ENCODE data around the gene CCDC159. TPM values are rescaled to one million over a fixed set of nuclear protein-coding genes. Genes with fewer than 3 reads are reported as not detected.

The CCDC159 gene
- total RNA-seq, 2 experiments from 2014 or later: 36.2 to 40.7 TPM

GRCh38 chr19:11363881-11364280, 17.6 kb downstream of the CCDC159 start:
- Mint-ChIP-seq H3K4me3 (no peak overlapping the region), H3K36me3 (peaks cover 1% of the 10 kb centered on the region), H3K27ac (no peak overlapping the region), H3K27me3 (peaks cover 3% of the 10 kb centered on the region), H3K9me3 (no peaks in the 10 kb centered on the region), H3K4me1 (peaks cover 1% of the 10 kb centered on the region)
- DNase-seq: no peak
- POLR2A ChIA-PET: interaction anchor here (1.2 kb wide), 1 partner anchor 17 kb away, joined by 3 read pairs; no protein-coding TSS in a partner anchor
- ATAC-seq (ENCODE audit: low read depth): no peak

GRCh38 chr19:11364296-11364904, 18.1 kb downstream of the CCDC159 start:
- POLR2A ChIA-PET: interaction anchor here (0.6 to 1.2 kb wide), 2 partner anchors 13 to 17 kb away, joined by 3 to 4 read pairs; no protein-coding TSS in a partner anchor

GRCh38 chr19:11364935-11365334, 18.6 kb downstream of the CCDC159 start:
- POLR2A ChIA-PET: interaction anchor here (0.6 kb wide), 1 partner anchor 12 kb away, joined by 4 read pairs; no protein-coding TSS in a partner anchor
- Mint-ChIP-seq H3K36me3 (peaks cover 1% of the 10 kb centered on the region), H3K4me3 (no peak overlapping the region), H3K4me1 (peaks cover 1% of the 10 kb centered on the region), H3K27ac (no peak overlapping the region), H3K27me3 (no peaks in the 10 kb centered on the region), H3K9me3 (no peaks in the 10 kb centered on the region)
- DNase-seq (no peak), ATAC-seq (ENCODE audit: low read depth) (no peak)

More at GRCh38 chr19:11364296-11364904, 18.1 kb downstream of the CCDC159 start:
- Mint-ChIP-seq H3K4me3 (no peak overlapping the region), H3K36me3 (peaks cover 1% of the 10 kb centered on the region), H3K27me3 (no peaks in the 10 kb centered on the region), H3K27ac (no peak overlapping the region), H3K4me1 (peaks cover 1% of the 10 kb centered on the region), H3K9me3 (no peaks in the 10 kb centered on the region)
- DNase-seq (no peak), ATAC-seq (ENCODE audit: low read depth) (no peak)

DNA sequence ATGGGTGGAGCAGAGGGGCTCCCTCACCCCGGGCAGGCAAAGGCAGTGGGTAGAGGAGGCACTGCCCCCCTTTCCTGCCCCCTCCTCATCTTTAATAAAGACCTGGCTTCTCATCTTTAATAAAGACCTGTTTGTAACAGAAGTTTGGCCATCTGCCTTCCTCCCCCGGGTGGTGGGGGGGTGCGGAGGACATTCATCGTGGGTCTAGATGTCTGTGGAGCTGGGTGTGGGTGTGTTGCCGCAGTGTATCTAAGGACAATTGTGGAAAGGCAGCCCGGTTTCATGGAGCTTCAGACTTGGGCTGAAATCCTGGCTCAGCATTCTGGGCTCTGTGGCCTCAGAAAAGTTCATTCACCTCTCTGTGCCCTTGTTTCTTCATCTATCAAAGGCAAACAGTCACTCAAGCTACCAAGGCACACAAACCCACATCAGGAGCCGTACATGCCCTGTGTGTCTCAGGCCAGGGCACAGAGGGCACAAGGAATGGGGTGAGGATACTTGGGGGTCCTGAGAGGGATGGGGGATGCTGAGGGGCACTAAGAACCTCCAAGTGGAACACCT, 19.3 kb downstream of the CCDC159 start:
- no peak for DNase-seq
- Mint-ChIP-seq H3K36me3 (peaks cover 2% of the 10 kb centered on the region), H3K27me3 (no peaks in the 10 kb centered on the region)

DNA sequence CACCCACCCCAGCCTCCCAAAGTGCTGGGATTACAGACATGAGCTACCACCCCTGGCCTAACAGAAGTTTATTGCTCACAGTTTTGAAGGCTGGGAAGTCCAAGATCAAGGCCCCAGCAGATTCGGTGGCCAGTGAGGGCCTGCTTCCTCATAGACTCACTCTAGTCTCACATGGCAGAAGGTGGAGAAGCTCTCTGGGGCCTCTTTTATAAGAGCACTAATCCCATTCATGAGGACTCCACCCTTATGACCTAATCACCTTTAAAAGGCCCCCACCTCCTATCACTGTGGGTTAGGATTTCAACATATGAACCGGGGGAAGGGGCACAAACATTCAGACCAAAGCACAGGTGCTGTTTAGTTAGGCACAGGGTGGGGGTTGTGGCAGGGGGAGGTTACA, 21.2 kb downstream of the CCDC159 start:
- Mint-ChIP-seq H3K36me3 (peaks cover 5% of the 10 kb centered on the region), H3K27ac (no peak overlapping the region), H3K4me1 (no peaks in the 10 kb centered on the region), H3K27me3 (no peaks in the 10 kb centered on the region), H3K9me3 (no peaks in the 10 kb centered on the region), H3K4me3 (no peak overlapping the region)
- POLR2A ChIA-PET: no interaction called here
- no peak for ATAC-seq (ENCODE audit: low read depth)
- DNase-seq: no peak

More for the DNA sequence above, 19.3 kb downstream of the CCDC159 start:
- Mint-ChIP-seq H3K4me1 (peaks cover 1% of the 10 kb centered on the region), H3K9me3 (no peaks in the 10 kb centered on the region), H3K27ac (no peak overlapping the region), H3K4me3 (no peak overlapping the region)
- POLR2A ChIA-PET: no interaction called here
- ATAC-seq (ENCODE audit: low read depth): no peak

DNA sequence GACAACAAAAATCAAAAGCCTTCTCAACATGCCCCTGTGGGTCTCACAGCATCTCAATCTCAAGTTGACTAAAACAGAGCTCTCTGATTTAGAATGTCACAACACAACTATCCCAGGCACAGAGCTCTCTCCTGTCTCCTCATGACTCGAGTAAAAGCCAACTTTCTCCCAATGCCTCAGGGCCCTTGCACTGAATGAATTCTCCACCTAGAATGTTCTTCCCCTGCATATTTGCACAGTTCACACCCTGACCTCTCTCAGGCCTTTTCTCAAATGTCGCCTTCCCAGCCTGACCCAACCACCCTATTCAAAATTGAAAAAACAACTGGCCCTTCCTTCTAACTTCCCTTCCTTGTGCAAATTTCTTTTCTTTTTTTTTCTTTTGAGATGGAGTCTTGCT, 24.4 kb downstream of the CCDC159 start:
- H3K27ac Mint-ChIP-seq: no peak overlapping the region
- POLR2A ChIA-PET: interaction anchor here (1.0 kb wide), 1 partner anchor 25 kb away, joined by 3 read pairs; the partner anchor contains the start of genes CCDC159 and TMEM205
- peaks cover 4% of the 10 kb centered on the region for H3K4me1 Mint-ChIP-seq
- H3K4me3 Mint-ChIP-seq: no peak overlapping the region
- H3K9me3 Mint-ChIP-seq: no peaks in the 10 kb centered on the region
- peaks cover 5% of the 10 kb centered on the region for H3K36me3 Mint-ChIP-seq
- DNase-seq (no peak), ATAC-seq (ENCODE audit: low read depth) (no peak)
- H3K27me3 Mint-ChIP-seq: no peaks in the 10 kb centered on the region

DNA sequence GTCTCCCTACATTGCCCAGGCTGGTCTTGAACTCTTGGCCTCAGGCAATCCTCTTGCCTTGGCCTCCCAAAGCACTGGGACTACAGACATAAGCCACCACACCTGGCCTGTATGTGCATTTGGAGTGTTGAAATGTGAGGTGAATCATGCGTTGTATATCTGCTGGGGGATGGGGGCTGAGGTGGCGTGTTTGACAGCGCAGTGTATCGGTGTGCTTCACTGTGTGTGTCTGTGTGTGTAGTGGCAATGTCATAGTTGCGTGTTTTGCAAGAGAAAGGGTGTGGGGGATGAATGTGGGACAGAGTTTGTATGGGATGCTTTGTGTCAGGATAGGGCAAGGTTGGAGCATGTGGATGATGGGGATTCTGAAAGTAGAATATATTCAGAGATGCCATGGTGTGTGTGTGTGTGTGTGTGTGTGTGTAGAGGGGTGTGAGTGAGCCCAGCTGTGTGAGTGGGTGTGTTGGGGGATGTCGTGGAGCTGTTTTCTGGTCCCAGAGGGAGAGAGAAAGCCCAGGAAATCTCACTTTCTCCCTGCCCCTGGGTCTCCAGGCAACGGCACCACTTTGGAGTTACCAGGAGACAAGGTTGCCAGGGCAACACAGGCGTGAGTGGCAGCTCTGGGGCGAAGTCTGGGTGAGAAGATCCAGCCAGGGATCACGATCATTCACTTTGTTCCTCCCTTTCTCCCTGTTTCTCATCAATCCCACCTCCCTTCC, 27.0 kb downstream of the CCDC159 start:
- no peaks in the 10 kb centered on the region for H3K9me3 Mint-ChIP-seq
- DNase-seq (no peak), ATAC-seq (ENCODE audit: low read depth) (no peak)
- H3K27me3 Mint-ChIP-seq: no peaks in the 10 kb centered on the region
- peaks cover 10% of the 10 kb centered on the region for H3K36me3 Mint-ChIP-seq
- H3K27ac Mint-ChIP-seq: peak overlapping the region; percentile 17
- peaks cover 13% of the 10 kb centered on the region for H3K4me1 Mint-ChIP-seq
- POLR2A ChIA-PET: interaction anchor here (0.6 to 3.2 kb wide), 5 partner anchors 10 to 70 kb away, joined by 3 to 34 read pairs (median 10); partner anchors contain the start of genes EPOR, ODAD3 and PRKCSH
- peak overlapping the region; percentile 36 for H3K4me3 Mint-ChIP-seq

GRCh38 chr19:11373885-11374432, 27.6 kb downstream of the CCDC159 start:
- Mint-ChIP-seq H3K4me1 (peaks cover 13% of the 10 kb centered on the region), H3K9me3 (no peaks in the 10 kb centered on the region), H3K4me3 (no peak overlapping the region), H3K27me3 (no peaks in the 10 kb centered on the region), H3K27ac (no peak overlapping the region), H3K36me3 (peaks cover 12% of the 10 kb centered on the region)
- POLR2A ChIA-PET: interaction anchor here (0.6 to 3.2 kb wide), 15 partner anchors 10 to 503 kb away, joined by 3 to 34 read pairs (median 5); partner anchors contain the start of genes CARM1, CCDC159, EPOR and ODAD3
- no peak for DNase-seq
- no peak for ATAC-seq (ENCODE audit: low read depth)

- POLR2A ChIA-PET: interaction anchor here (0.6 to 3.2 kb wide), 24 partner anchors 9 to 1238 kb away, joined by 3 to 34 read pairs (median 4); partner anchors contain the start of genes CARM1, CCDC159, EPOR and ODAD3
- peak; percentile 95 for DNase-seq
- Mint-ChIP-seq H3K27ac (no peak within 1 kb of the TSS), H3K4me3 (peak within 1 kb of the TSS; percentile 36), H3K9me3 (no peaks in the 10 kb centered on the region), H3K27me3 (no peaks in the 10 kb centered on the region), H3K4me1 (peaks cover 13% of the 10 kb centered on the region), H3K36me3 (peaks cover 12% of the 10 kb centered on the region)
- ATAC-seq (ENCODE audit: low read depth): peak; percentile 91
Measured at GRCh38 chr19:11374433-11375142, 28.3 kb downstream of the CCDC159 start, which contains the start of gene SWSAP1. SWSAP1 (plus strand) TSS chr19:11374666; CDS start chr19:11374681, 15 bp downstream.

- POLR2A ChIA-PET: interaction anchor here (0.6 to 3.2 kb wide), 24 partner anchors 8 to 1237 kb away, joined by 3 to 34 read pairs (median 4); partner anchors contain the start of genes CARM1, CCDC159, EPOR and ODAD3
- ATAC-seq (ENCODE audit: low read depth) (peak; percentile 57), DNase-seq (peak; percentile 81)
- no peak overlapping the region for H3K27ac Mint-ChIP-seq
- H3K4me3 Mint-ChIP-seq: no peak overlapping the region
- peaks cover 14% of the 10 kb centered on the region for H3K36me3 Mint-ChIP-seq
- no peaks in the 10 kb centered on the region for H3K9me3 Mint-ChIP-seq
- H3K4me1 Mint-ChIP-seq: peaks cover 19% of the 10 kb centered on the region
- H3K27me3 Mint-ChIP-seq: no peaks in the 10 kb centered on the region
Measured at GRCh38 chr19:11375143-11375948, 29.0 kb downstream of the CCDC159 start.

GRCh38 chr19:11377237-11377636, 30.9 kb downstream of the CCDC159 start:
- DNase-seq (no peak), ATAC-seq (ENCODE audit: low read depth) (no peak)
- peak overlapping the region; percentile 75 for H3K4me3 Mint-ChIP-seq
- H3K4me1 Mint-ChIP-seq: peaks cover 26% of the 10 kb centered on the region
- no peaks in the 10 kb centered on the region for H3K9me3 Mint-ChIP-seq
- POLR2A ChIA-PET: interaction anchor here (0.6 to 3.2 kb wide), 6 partner anchors 12 to 106 kb away, joined by 3 to 15 read pairs (median 4); partner anchors contain the start of genes ODAD3, PRKCSH and RAB3D
- H3K27ac Mint-ChIP-seq: no peak overlapping the region
- peaks cover 10% of the 10 kb centered on the region for H3K36me3 Mint-ChIP-seq
- H3K27me3 Mint-ChIP-seq: no peaks in the 10 kb centered on the region

DNA sequence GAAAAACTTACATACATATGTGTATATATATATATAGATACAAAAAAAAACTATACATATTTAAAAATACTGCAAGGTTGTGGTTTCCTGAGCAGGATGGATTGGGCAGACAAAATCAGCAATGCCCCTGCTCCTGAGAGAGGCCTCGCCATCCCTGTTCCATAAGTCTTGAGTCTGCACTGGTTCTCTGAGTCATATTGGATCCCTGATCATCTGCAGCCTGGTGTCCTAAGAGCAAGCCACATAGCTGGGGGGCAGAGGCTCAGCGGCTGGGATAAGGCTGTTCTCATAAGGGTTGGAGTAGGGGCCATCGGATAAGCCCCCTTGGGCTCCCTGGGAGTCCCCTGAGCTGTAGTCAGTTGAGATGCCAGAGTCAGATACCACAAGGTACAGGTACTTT, 31.4 kb downstream of the CCDC159 start:
- H3K4me3 Mint-ChIP-seq: no peak overlapping the region
- peak overlapping the region; percentile 47 for H3K27ac Mint-ChIP-seq
- ATAC-seq (ENCODE audit: low read depth) (no peak), DNase-seq (no peak)
- H3K36me3 Mint-ChIP-seq: peaks cover 10% of the 10 kb centered on the region
- H3K9me3 Mint-ChIP-seq: no peaks in the 10 kb centered on the region
- H3K4me1 Mint-ChIP-seq: peaks cover 30% of the 10 kb centered on the region
- POLR2A ChIA-PET: interaction anchor here (1.1 to 1.4 kb wide), 2 partner anchors 38 to 105 kb away, joined by 3 read pairs; partner anchors contain the start of gene RAB3D
- H3K27me3 Mint-ChIP-seq: peaks cover 2% of the 10 kb centered on the region

All from activated naive CD8-positive, alpha-beta T cell treated with anti-CD3 and anti-CD28 coated beads, Interleukin-2, amount 10 ng/mL, durations not matched to agents 7 days and 5 days (primary cell).